Uterus (tissue), 2 donors: ENCODE measurements around the gene SPI1.

Source experiments
- CTCF ChIP-seq, 4 experiments: fragments of 200-600 bp in 2 of 4; fragments of 450-650 bp in 2 of 4; sonication (generic) in 2 of 4; IDR thresholded peaks; one replicate each; pipeline ENCODE4 v1.5.1; 2016 to 2019; ENCODE audit warnings: antibody characterized with exemption in 4 of 4, mild to moderate bottlenecking in 2 of 4, moderate library complexity in 1 of 4
- POLR2A ChIP-seq, 2 donors: fragments of 450-650 bp; IDR thresholded peaks; one replicate each; pipeline ENCODE4 v1.6.1; 2016; ENCODE audit warnings: antibody characterized with exemption in 2 of 2, mild to moderate bottlenecking in 1 of 2, moderate library complexity in 1 of 2

- no peak for TF ChIP-seq CTCF (IDR thresholded peaks at IDR 0.05)
- no peak for TF ChIP-seq POLR2A (IDR thresholded peaks at IDR 0.05)
Measured at GRCh38 chr11:47376525-47377371, 1.6 kb downstream of the SPI1 start.
